HepG2 (cell line): Measurements from ENCODE around the gene SNUPN. TPM values are rescaled to one million over a fixed set of nuclear protein-coding genes. Genes with fewer than 3 reads are reported as not detected.

Experiments used
- ATRX ChIP-seq: sonication (generic); formaldehyde crosslinking; IDR thresholded peaks from 2 replicates; pipeline ENCODE4 v1.4.0; 2020; ENCODE audit warnings: missing genetic modification reagents, borderline replicate concordance
- FOXA1 ChIP-seq, 2 experiments: fragments of 450-650 bp in 1 of 2; sonication (generic) in 1 of 2; formaldehyde crosslinking in 1 of 2; IDR thresholded peaks; 2 replicates each; pipeline versions ENCODE4 v1.4.0 to v1.6.1; 2016 to 2020; ENCODE audit warnings: missing genetic modification reagents in 1 of 2
- HDAC6 ChIP-seq: fragments of 200-600 bp; sonication (generic); IDR thresholded peaks from 2 replicates; pipeline ENCODE4 v1.7.0; 2017; ENCODE audit warnings: mild to moderate bottlenecking, antibody characterized with exemption, low read length, low read depth
- IRF2 ChIP-seq: IDR thresholded peaks from 2 replicates; pipeline ENCODE4 v1.6.1; 2018; ENCODE audit warnings: missing genetic modification reagents, missing compliant biosample characterization
- MBD4 ChIP-seq: IDR thresholded peaks from 2 replicates; pipeline ENCODE4 v1.6.1; 2012; ENCODE audit warnings: low read length, inconsistent platforms, borderline replicate concordance
- NAIF1 ChIP-seq: sonication (generic); formaldehyde crosslinking; IDR thresholded peaks from 2 replicates; pipeline ENCODE4 v1.5.0; 2020; ENCODE audit warnings: mild to moderate bottlenecking, missing genetic modification reagents, borderline replicate concordance
- PHF21A ChIP-seq: sonication (generic); formaldehyde crosslinking; IDR thresholded peaks from 2 replicates; pipeline ENCODE4 v1.5.0; 2020; ENCODE audit warnings: mild to moderate bottlenecking, missing genetic modification reagents
- POLR2AphosphoS5 ChIP-seq: IDR thresholded peaks from 2 replicates; pipeline ENCODE4 v1.6.1; 2012; ENCODE audit warnings: low read depth, low read length
- THAP11 ChIP-seq: IDR thresholded peaks from 2 replicates; pipeline ENCODE4 v1.6.1; 2016; ENCODE audit warnings: missing biosample characterization, missing genetic modification reagents
- ZSCAN22 ChIP-seq: sonication (generic); formaldehyde crosslinking; IDR thresholded peaks from 2 replicates; pipeline ENCODE4 v1.4.0; 2020; ENCODE audit warnings: mild to moderate bottlenecking, missing genetic modification reagents
- polyA plus RNA-seq, 8 experiments: library from polyadenylated mRNA; depleted of rRNA in 3 of 8; stranded (reverse) in 7 of 8; unstranded in 1 of 8; fragments of >200 nt; fragmentation: Illumina TruSeq in 4 of 8; extraction: Trizol in 4 of 8; gene quantifications; 2 replicates each; pipeline versions ENCODE4 v1.2.1 to v1.2.3, GENCODE V29; 2011 to 2016; ENCODE audit warnings: low read depth in 4 of 8, missing spikeins in 1 of 8, mixed read lengths in 1 of 8; ENCODE audit not compliant: insufficient read depth in 1 of 8
- total RNA-seq, 5 experiments: library from RNA; depleted of rRNA; stranded (reverse); fragments of >200 nt; fragmentation: Illumina TruSeq; extraction: Trizol; gene quantifications; 2 replicates each; pipeline ENCODE4 v1.2.3, GENCODE V29; 2016; ENCODE audit warnings: low read depth in 1 of 5
- TF ChIP-seq, protein P1 (sequence below): sonication (generic); formaldehyde crosslinking; IDR thresholded peaks from 2 replicates; pipeline ENCODE4 v1.4.0; 2020; ENCODE audit warnings: missing genetic modification reagents; ENCODE audit errors: not compliant biosample characterization
- TF ChIP-seq, protein P2 (sequence below): sonication (generic); formaldehyde crosslinking; IDR thresholded peaks from 2 replicates; pipeline ENCODE4 v1.4.0; 2020; ENCODE audit warnings: mild to moderate bottlenecking, missing genetic modification reagents
- TF ChIP-seq, protein P3 (sequence below): sonication (generic); formaldehyde crosslinking; IDR thresholded peaks from 2 replicates; pipeline ENCODE4 v1.4.0; 2020; ENCODE audit warnings: missing genetic modification reagents
- TF ChIP-seq, protein P4 (sequence below): sonication (generic); formaldehyde crosslinking; IDR thresholded peaks from 2 replicates; pipeline ENCODE4 v1.5.0; 2020; ENCODE audit warnings: missing genetic modification reagents, mild to moderate bottlenecking, borderline replicate concordance
- TF ChIP-seq, protein P5 (sequence below): sonication (generic); formaldehyde crosslinking; IDR thresholded peaks from 2 replicates; pipeline ENCODE4 v1.9.0; 2021; ENCODE audit warnings: missing genetic modification reagents, mild to moderate bottlenecking, borderline replicate concordance
- TF ChIP-seq, protein P6 (sequence below): sonication (generic); formaldehyde crosslinking; IDR thresholded peaks from 2 replicates; pipeline ENCODE4 v1.4.0; 2020; ENCODE audit warnings: missing genetic modification reagents
- TF ChIP-seq, protein P7 (sequence below): sonication (generic); formaldehyde crosslinking; IDR thresholded peaks from 2 replicates; pipeline ENCODE4 v1.4.0; 2020; ENCODE audit warnings: low read depth, mild to moderate bottlenecking, missing genetic modification reagents

Gene SNUPN
- total and polyA plus RNA-seq, 2 of the 13 experiments (the other 11 are each of a cell fraction or from before 2014, with no cell fraction given) = 9.0 to 16.4 TPM

DNA sequence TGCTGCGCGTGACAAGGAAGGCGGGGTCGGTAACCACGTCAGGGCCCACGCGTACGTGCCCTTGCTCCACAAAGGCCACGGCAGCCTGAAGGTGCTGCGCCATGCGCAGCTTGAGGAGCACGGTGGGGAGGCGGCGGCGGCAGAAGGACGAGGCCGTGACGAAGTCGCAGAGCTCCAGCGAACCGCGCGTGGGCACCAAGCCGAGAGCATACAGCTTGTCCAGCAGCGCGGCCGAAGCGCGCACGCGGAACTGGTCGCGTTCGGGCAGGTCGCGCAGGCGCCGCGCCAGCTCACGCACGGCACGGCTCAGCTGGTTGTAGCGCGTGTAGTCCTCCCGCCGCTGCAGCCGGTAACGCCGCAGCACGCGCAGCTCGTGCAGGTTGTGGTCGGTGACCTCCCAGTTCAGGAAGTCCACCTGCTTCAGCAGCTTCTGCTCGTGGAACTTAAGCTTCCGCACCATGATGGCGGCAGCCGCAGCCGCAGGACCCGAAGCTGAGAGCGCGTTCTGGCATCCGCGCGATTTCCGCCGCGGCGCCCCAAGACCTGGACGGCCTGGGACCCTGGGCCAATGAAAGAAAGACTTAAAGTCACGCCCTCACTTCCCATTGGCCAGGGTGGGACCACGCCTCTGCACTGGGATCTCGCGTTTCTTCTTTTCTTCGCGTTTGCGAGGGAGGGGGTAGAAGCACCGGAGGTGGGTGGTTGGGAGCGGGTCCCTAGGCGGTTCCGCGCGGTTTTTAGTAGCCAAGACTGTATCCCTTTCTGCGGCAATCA, 14.4 kb upstream of the SNUPN start, which contains the start of gene IMP3 (continued):
- TF ChIP-seq MBD4 (no peak), FOXA1 (IDR thresholded peaks at IDR 0.05) (no peak), FOXA1 (CRISPR knock-in tag; IDR thresholded peaks at IDR 0.05) (peak; percentile 4; the same call in 1 of the 2 replicates), HDAC6 (no peak), ZSCAN22 (CRISPR knock-in tag) (no peak), THAP11 (peak; percentile 83; the same call in 1 of the 2 replicates), NAIF1 (CRISPR knock-in tag) (peak; percentile 79; the same call in 1 of the 2 replicates), POLR2AphosphoS5 (peak; percentile 97), ATRX (CRISPR knock-in tag) (no peak), IRF2 (CRISPR knock-in tag) (0 out of 2 replicates have a peak, but pooled peaks have one; percentile 15), PHF21A (CRISPR knock-in tag) (peak; percentile 62; the same call in 1 of the 2 replicates)
- TF ChIP-seq, protein P1, sequence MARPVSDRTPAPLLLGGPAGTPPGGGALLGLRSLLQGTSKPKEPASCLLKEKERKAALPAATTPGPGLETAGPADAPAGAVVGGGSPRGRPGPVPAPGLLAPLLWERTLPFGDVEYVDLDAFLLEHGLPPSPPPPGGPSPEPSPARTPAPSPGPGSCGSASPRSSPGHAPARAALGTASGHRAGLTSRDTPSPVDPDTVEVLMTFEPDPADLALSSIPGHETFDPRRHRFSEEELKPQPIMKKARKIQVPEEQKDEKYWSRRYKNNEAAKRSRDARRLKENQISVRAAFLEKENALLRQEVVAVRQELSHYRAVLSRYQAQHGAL (CRISPR knock-in tag) = peak; percentile 85
- TF ChIP-seq, protein P2, sequence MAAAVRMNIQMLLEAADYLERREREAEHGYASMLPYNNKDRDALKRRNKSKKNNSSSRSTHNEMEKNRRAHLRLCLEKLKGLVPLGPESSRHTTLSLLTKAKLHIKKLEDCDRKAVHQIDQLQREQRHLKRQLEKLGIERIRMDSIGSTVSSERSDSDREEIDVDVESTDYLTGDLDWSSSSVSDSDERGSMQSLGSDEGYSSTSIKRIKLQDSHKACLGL (CRISPR knock-in tag) = peak; percentile 92
- TF ChIP-seq, protein P3, sequence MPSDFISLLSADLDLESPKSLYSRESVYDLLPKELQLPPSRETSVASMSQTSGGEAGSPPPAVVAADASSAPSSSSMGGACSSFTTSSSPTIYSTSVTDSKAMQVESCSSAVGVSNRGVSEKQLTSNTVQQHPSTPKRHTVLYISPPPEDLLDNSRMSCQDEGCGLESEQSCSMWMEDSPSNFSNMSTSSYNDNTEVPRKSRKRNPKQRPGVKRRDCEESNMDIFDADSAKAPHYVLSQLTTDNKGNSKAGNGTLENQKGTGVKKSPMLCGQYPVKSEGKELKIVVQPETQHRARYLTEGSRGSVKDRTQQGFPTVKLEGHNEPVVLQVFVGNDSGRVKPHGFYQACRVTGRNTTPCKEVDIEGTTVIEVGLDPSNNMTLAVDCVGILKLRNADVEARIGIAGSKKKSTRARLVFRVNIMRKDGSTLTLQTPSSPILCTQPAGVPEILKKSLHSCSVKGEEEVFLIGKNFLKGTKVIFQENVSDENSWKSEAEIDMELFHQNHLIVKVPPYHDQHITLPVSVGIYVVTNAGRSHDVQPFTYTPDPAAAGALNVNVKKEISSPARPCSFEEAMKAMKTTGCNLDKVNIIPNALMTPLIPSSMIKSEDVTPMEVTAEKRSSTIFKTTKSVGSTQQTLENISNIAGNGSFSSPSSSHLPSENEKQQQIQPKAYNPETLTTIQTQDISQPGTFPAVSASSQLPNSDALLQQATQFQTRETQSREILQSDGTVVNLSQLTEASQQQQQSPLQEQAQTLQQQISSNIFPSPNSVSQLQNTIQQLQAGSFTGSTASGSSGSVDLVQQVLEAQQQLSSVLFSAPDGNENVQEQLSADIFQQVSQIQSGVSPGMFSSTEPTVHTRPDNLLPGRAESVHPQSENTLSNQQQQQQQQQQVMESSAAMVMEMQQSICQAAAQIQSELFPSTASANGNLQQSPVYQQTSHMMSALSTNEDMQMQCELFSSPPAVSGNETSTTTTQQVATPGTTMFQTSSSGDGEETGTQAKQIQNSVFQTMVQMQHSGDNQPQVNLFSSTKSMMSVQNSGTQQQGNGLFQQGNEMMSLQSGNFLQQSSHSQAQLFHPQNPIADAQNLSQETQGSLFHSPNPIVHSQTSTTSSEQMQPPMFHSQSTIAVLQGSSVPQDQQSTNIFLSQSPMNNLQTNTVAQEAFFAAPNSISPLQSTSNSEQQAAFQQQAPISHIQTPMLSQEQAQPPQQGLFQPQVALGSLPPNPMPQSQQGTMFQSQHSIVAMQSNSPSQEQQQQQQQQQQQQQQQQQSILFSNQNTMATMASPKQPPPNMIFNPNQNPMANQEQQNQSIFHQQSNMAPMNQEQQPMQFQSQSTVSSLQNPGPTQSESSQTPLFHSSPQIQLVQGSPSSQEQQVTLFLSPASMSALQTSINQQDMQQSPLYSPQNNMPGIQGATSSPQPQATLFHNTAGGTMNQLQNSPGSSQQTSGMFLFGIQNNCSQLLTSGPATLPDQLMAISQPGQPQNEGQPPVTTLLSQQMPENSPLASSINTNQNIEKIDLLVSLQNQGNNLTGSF = peak; percentile 88
- TF ChIP-seq, protein P4, sequence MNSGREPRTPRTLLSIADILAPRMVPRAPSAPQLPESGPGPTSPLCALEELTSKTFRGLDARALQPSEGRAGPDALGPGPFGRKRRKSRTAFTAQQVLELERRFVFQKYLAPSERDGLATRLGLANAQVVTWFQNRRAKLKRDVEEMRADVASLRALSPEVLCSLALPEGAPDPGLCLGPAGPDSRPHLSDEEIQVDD (CRISPR knock-in tag) = peak; percentile 93; the same call in 1 of the 2 replicates
- TF ChIP-seq, protein P5, sequence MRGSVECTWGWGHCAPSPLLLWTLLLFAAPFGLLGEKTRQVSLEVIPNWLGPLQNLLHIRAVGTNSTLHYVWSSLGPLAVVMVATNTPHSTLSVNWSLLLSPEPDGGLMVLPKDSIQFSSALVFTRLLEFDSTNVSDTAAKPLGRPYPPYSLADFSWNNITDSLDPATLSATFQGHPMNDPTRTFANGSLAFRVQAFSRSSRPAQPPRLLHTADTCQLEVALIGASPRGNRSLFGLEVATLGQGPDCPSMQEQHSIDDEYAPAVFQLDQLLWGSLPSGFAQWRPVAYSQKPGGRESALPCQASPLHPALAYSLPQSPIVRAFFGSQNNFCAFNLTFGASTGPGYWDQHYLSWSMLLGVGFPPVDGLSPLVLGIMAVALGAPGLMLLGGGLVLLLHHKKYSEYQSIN = no peak
- TF ChIP-seq, protein P6, sequence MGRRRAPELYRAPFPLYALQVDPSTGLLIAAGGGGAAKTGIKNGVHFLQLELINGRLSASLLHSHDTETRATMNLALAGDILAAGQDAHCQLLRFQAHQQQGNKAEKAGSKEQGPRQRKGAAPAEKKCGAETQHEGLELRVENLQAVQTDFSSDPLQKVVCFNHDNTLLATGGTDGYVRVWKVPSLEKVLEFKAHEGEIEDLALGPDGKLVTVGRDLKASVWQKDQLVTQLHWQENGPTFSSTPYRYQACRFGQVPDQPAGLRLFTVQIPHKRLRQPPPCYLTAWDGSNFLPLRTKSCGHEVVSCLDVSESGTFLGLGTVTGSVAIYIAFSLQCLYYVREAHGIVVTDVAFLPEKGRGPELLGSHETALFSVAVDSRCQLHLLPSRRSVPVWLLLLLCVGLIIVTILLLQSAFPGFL (CRISPR knock-in tag) = 0 out of 2 replicates have a peak, but pooled peaks have one; percentile 70
- TF ChIP-seq, protein P7, sequence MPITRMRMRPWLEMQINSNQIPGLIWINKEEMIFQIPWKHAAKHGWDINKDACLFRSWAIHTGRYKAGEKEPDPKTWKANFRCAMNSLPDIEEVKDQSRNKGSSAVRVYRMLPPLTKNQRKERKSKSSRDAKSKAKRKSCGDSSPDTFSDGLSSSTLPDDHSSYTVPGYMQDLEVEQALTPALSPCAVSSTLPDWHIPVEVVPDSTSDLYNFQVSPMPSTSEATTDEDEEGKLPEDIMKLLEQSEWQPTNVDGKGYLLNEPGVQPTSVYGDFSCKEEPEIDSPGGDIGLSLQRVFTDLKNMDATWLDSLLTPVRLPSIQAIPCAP = 0 out of 2 replicates have a peak, but pooled peaks have one; percentile 59
